ENCODE results near the gene VPS16.

The VPS16 gene

GRCh38 chr20:2837221-2837960 is 3.2 kb upstream of the VPS16 start:
- Histone ChIP-seq H3K27me3 (ENCODE audit: insufficient read depth, poor library complexity, severe bottlenecking) (no peaks in the 10 kb centered on the region), H3K4me3 (replicated peaks; ENCODE audit: insufficient read depth, low read length) (no peak overlapping the region), H3K27ac (replicated peaks) (no peak overlapping the region)
- DNase-seq (ENCODE audit: low read depth in 1 of 2, low spot score in 1 of 2), result no peak
- TF ChIP-seq CTCF (IDR thresholded peaks at IDR 0.05; ENCODE audit: insufficient read depth, low read length) (no peak), SPI1 (IDR thresholded peaks at IDR 0.05; ENCODE audit: borderline replicate concordance, low read depth) (no peak)

GRCh38 chr20:2838170-2838797 is 2.3 kb upstream of the VPS16 start:
- TF ChIP-seq, protein P1, sequence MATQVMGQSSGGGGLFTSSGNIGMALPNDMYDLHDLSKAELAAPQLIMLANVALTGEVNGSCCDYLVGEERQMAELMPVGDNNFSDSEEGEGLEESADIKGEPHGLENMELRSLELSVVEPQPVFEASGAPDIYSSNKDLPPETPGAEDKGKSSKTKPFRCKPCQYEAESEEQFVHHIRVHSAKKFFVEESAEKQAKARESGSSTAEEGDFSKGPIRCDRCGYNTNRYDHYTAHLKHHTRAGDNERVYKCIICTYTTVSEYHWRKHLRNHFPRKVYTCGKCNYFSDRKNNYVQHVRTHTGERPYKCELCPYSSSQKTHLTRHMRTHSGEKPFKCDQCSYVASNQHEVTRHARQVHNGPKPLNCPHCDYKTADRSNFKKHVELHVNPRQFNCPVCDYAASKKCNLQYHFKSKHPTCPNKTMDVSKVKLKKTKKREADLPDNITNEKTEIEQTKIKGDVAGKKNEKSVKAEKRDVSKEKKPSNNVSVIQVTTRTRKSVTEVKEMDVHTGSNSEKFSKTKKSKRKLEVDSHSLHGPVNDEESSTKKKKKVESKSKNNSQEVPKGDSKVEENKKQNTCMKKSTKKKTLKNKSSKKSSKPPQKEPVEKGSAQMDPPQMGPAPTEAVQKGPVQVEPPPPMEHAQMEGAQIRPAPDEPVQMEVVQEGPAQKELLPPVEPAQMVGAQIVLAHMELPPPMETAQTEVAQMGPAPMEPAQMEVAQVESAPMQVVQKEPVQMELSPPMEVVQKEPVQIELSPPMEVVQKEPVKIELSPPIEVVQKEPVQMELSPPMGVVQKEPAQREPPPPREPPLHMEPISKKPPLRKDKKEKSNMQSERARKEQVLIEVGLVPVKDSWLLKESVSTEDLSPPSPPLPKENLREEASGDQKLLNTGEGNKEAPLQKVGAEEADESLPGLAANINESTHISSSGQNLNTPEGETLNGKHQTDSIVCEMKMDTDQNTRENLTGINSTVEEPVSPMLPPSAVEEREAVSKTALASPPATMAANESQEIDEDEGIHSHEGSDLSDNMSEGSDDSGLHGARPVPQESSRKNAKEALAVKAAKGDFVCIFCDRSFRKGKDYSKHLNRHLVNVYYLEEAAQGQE (IDR thresholded peaks at IDR 0.05; ENCODE audit: insufficient replicate concordance, low read depth), result no peak
- TF ChIP-seq GABPA (IDR thresholded peaks at IDR 0.05; ENCODE audit: low read depth), result no peak
- Histone ChIP-seq H3K4me3 (replicated peaks; ENCODE audit: insufficient read depth, low read length) (no peak overlapping the region), H3K27me3 (ENCODE audit: insufficient read depth, poor library complexity, severe bottlenecking) (no peaks in the 10 kb centered on the region), H3K27ac (replicated peaks) (no peak overlapping the region)
- DNase-seq (ENCODE audit: low read depth in 1 of 2, low spot score in 1 of 2), result no peak

GRCh38 chr20:2838847-2839671 is 1.5 kb upstream of the VPS16 start:
- DNase-seq (ENCODE audit: low read depth in 1 of 2, low spot score in 1 of 2), result no peak
- H3K27me3 ChIP-seq (ENCODE audit: insufficient read depth, poor library complexity, severe bottlenecking), result no peaks in the 10 kb centered on the region
- TF ChIP-seq POLR2AphosphoS5 (IDR thresholded peaks at IDR 0.05; ENCODE audit: low read depth) (no peak), SPI1 (IDR thresholded peaks at IDR 0.05; ENCODE audit: borderline replicate concordance, low read depth) (no peak), GABPA (IDR thresholded peaks at IDR 0.05; ENCODE audit: low read depth) (no peak), CTCF (IDR thresholded peaks at IDR 0.05; ENCODE audit: insufficient read depth, low read length) (no peak)
- TF ChIP-seq, protein P1 (IDR thresholded peaks at IDR 0.05; ENCODE audit: insufficient replicate concordance, low read depth), result no peak
- no peak overlapping the region for H3K4me3 ChIP-seq (replicated peaks; ENCODE audit: insufficient read depth, low read length)
- H3K27ac ChIP-seq (replicated peaks), result no peak overlapping the region

- no peak for DNase-seq (ENCODE audit: low read depth in 1 of 2, low spot score in 1 of 2)
- no peaks in the 10 kb centered on the region for H3K27me3 ChIP-seq (ENCODE audit: insufficient read depth, poor library complexity, severe bottlenecking)
- H3K4me3 ChIP-seq (replicated peaks; ENCODE audit: insufficient read depth, low read length), result no peak overlapping the region
- TF ChIP-seq SPI1 (IDR thresholded peaks at IDR 0.05; ENCODE audit: borderline replicate concordance, low read depth) (no peak), CTCF (IDR thresholded peaks at IDR 0.05; ENCODE audit: insufficient read depth, low read length) (no peak), POLR2AphosphoS5 (IDR thresholded peaks at IDR 0.05; ENCODE audit: low read depth) (no peak), GABPA (IDR thresholded peaks at IDR 0.05; ENCODE audit: low read depth) (no peak)
- TF ChIP-seq, protein P1 (IDR thresholded peaks at IDR 0.05; ENCODE audit: insufficient replicate concordance, low read depth), result no peak
- no peak overlapping the region for H3K27ac ChIP-seq (replicated peaks)
These were observed 810 bp upstream of the VPS16 start for GRCh38 chr20:2839732-2840137.
